Esophagus (tissue), 2 donors: Measurements from ENCODE around the gene KRTAP5-3. TPM values are rescaled to one million over a fixed set of nuclear protein-coding genes. Genes with fewer than 3 reads are reported as not detected.

ENCODE experiments used
- H3K27ac ChIP-seq, 2 donors: one replicate each; pipeline ENCODE4 v1.5.1; 2013; ENCODE audit warnings: low read depth in 2 of 2, mild to moderate bottlenecking in 2 of 2, inconsistent platforms in 1 of 2, low read length in 1 of 2, moderate library complexity in 1 of 2
- H3K27me3 ChIP-seq, 2 donors: one replicate each; pipeline ENCODE4 v1.6.1; 2013; ENCODE audit warnings: low read length in 2 of 2, control low read depth in 1 of 2, mild to moderate bottlenecking in 1 of 2; ENCODE audit not compliant: insufficient read depth in 2 of 2, control insufficient read depth in 1 of 2
- H3K36me3 ChIP-seq, 2 donors: one replicate each; pipeline ENCODE4 v1.6.1; 2013; ENCODE audit warnings: low read length in 1 of 2; ENCODE audit not compliant: control insufficient read depth in 2 of 2, insufficient read depth in 2 of 2
- H3K4me1 ChIP-seq, 2 donors: one replicate each; pipeline ENCODE4 v1.6.1; 2013; ENCODE audit warnings: low read length in 1 of 2; ENCODE audit not compliant: control insufficient read depth in 2 of 2, insufficient read depth in 2 of 2
- H3K4me3 ChIP-seq, 2 donors: one replicate each; pipeline ENCODE4 v1.5.1; 2013; ENCODE audit warnings: low read length in 2 of 2, mild to moderate bottlenecking in 2 of 2, low read depth in 1 of 2, moderate library complexity in 1 of 2
- H3K9me3 ChIP-seq, 2 donors: one replicate each; pipeline ENCODE4 v1.6.1; 2013; ENCODE audit warnings: mild to moderate bottlenecking in 2 of 2, low read depth in 1 of 2, low read length in 1 of 2, moderate library complexity in 1 of 2; ENCODE audit not compliant: control insufficient read depth in 2 of 2, insufficient read depth in 1 of 2
- WGBS, 2 donors: extraction: QIAGEN DNeasy Blood & Tissue Kit; methylation state at CpG; one replicate each; pipeline ENCODE4 v1.1.7; 2013; 5-methylcytosine and 5-hydroxymethylcytosine counted together
- polyA plus RNA-seq, 2 donors: library from polyadenylated mRNA; stranded (reverse); fragments of 200-250 nt; gene quantifications; one replicate each; pipeline ENCODE4 v1.2.3, GENCODE V29; 2013
- donor health status: healthy with polysubstance abuse.
- donor health status: Bipolar disorder and iron deficiency.

Gene KRTAP5-3
- polyA plus RNA-seq, 2 donors, result not detected

DNA sequence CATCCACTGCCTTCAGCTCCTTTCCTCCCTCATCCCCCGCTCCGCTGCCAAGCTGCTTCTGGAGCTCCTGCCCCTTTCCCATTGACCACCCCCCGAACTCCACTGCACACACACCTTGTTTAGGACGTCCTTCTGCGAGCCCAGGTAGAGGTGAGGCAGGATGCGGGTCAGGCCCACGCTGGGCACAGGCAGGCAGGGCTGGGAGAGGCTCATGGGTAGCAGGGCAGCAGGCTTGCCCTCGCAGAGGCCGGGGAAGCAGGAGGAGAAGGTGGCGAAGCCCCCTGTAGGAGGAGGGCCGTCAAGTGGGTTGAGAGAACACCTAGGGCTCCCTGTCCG lies 49.5 kb downstream of the KRTAP5-3 start:
- Histone ChIP-seq H3K4me1 (peaks cover 9 to 17% of the 10 kb centered on the region in 2 donors), H3K36me3 (no peaks in the 10 kb centered on the region), H3K27me3 (no peaks in the 10 kb centered on the region)

DNA sequence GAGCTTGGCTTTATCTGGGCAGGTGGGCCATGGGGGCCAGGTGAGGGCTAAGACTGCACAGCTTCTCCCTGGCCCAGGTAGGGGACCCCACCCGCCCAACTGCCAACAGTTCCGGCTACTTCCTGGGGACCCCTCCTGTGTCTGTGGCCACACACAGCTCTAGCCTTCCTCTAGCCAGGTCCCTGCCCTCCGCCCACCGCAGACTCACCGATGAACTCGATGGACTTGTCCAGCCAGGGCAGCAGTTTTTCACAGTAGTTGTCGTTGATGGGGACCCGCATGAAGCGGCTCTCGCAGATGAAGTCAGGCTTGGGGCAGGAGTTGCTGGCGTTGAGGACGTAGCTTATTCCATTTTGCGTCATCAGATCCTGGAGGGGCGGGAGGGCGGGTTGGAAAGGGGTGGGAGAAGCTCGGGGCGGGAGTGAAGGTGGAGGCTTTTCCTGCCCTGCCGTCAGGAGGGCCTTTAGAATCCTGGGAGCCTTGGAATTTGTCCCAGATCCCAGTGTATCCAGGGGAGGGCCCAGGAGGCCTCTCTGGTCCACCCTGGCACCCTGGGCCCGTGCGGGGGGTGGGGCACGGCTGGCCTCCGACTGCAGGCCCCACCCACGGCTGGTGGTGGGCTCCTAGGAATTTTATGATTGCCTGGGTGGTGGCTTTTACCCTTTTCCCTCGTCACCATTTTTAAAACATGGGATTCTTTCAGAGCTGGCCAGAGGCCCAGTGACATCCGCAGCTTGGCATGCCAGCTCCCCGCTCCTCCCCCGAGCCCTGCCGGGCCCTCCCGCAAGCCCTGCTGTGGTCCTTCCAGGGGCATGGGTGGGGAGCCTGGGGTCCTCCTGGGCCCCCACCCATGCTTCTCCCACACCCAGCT lies 50.1 kb downstream of the KRTAP5-3 start:
- Histone ChIP-seq H3K27ac (peak overlapping the region; percentile 82), H3K27me3 (no peaks in the 10 kb centered on the region), H3K4me3 (no peak overlapping the region), H3K36me3 (no peaks in the 10 kb centered on the region), H3K9me3 (no peaks in the 10 kb centered on the region), H3K4me1 (peaks cover 5 to 17% of the 10 kb centered on the region in 2 donors)
- WGBS, 2 donors, result 37 to 52% methylated on average over 28 to 29 of the region's 29 CpGs

More for the DNA sequence above, 49.5 kb downstream of the KRTAP5-3 start:
- Histone ChIP-seq H3K4me3 (no peak overlapping the region), H3K27ac (peak overlapping the region; percentile 82), H3K9me3 (no peaks in the 10 kb centered on the region)
- 54 to 60% methylated on average over 12 of the region's 12 CpGs for WGBS, 2 donors

Other genes with a start within 250 kb of the KRTAP5-3 start
- 1 to 10 TPM in 1 of 2 donors, under 1 TPM in 1; 0.90 to 1.1 TPM for gene BRSK2, start 218.5 kb downstream of the KRTAP5-3 start, polyA plus RNA-seq
- 10 to 100 TPM; 33.2 to 43.8 TPM for gene MOB2, start 121.7 kb downstream of the KRTAP5-3 start, polyA plus RNA-seq
- gene DUSP8, start 36.2 kb downstream of the KRTAP5-3 start, polyA plus RNA-seq, result under 1 TPM; 0.69 to 0.84 TPM
- gene KRTAP5-1, start 23.2 kb downstream of the KRTAP5-3 start, polyA plus RNA-seq, result not detected
- gene KRTAP5-2, start 10.2 kb downstream of the KRTAP5-3 start, polyA plus RNA-seq, result not detected
- not detected for gene KRTAP5-4, start 13.7 kb upstream of the KRTAP5-3 start, polyA plus RNA-seq
- not detected for gene KRTAP5-5, start 21.3 kb upstream of the KRTAP5-3 start, polyA plus RNA-seq
- gene KRTAP5-6, start 88.7 kb upstream of the KRTAP5-3 start, polyA plus RNA-seq, result not detected
- gene IFITM10, start 142.1 kb upstream of the KRTAP5-3 start, polyA plus RNA-seq, result 1 to 10 TPM in 1 of 2 donors, under 1 TPM in 1; 0.73 to 1.1 TPM
- gene CTSD, start 155.5 kb upstream of the KRTAP5-3 start, polyA plus RNA-seq, result 100 to 1,000 TPM; 273 to 284 TPM
- 100 to 1,000 TPM in 1 of 2 donors, 10 to 100 TPM in 1; 38.9 to 360 TPM for gene SYT8, start 226.5 kb upstream of the KRTAP5-3 start, polyA plus RNA-seq
- gene TNNI2, start 230.5 kb upstream of the KRTAP5-3 start, polyA plus RNA-seq, result 100 to 1,000 TPM in 1 of 2 donors, 1 to 10 TPM in 1; 9.8 to 166 TPM
- gene LSP1, start 244.6 kb upstream of the KRTAP5-3 start, polyA plus RNA-seq, result 100 to 1,000 TPM in 1 of 2 donors, 10 to 100 TPM in 1; 23.7 to 130 TPM